HG03175 (cell line): ENCODE results near the gene CHERP.
"Not testable (repeated sequence)": the region's sequence is repeated elsewhere in the genome, so short reads cannot be mapped to it uniquely, and the experiment has no call there.

ENCODE experiments used
- ATAC-seq: cut with Tn5 transposase; IDR thresholded peaks from one replicate; pipeline ENCODE4 v1.9.1; 2021; ENCODE audit warnings: mild to moderate bottlenecking, moderate library complexity; ENCODE audit not compliant: unreplicated experiment

CHERP gene

DNA sequence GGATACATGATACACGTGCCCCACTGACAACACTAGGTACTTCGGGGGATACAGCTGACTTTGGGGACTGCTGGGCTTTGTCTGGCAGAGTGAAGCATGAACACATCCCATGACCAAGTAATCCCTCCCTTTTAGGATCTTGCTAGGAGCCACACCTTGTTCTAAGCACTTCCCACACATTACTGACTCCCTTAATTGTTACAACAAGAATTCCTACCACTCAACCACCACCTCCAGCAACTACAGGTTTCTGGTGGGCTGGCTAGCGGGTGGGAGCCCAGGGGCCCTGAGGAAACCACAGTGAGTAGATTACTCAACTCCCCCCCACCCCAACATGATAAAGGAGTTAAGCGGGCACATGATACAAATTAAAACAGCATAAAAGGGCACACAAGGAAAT, 37.1 kb upstream of the CHERP start:
- ATAC-seq = no peak

DNA sequence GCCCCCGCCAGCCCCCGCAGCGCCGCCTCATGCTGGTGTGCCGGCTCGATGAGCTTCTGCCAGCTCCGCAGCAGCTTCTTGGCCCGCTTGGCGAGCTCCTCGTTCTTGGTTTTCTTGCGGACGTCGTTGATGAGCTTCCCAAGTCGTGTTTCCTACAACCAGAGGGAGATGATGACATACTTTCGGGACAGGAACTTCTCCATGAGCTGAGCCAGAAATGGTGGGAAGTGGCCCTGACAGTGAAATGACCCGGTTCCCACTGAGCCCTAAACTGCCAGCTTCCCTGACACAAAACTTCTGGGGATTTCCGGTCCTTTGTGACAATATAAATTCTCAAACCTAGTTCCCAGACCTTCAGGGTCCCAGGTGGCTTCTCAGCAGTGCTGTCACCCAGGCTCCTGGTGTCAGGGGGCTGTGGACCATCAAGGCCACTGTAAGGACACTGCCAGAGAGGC, 35.3 kb upstream of the CHERP start:
- no peak for ATAC-seq

DNA sequence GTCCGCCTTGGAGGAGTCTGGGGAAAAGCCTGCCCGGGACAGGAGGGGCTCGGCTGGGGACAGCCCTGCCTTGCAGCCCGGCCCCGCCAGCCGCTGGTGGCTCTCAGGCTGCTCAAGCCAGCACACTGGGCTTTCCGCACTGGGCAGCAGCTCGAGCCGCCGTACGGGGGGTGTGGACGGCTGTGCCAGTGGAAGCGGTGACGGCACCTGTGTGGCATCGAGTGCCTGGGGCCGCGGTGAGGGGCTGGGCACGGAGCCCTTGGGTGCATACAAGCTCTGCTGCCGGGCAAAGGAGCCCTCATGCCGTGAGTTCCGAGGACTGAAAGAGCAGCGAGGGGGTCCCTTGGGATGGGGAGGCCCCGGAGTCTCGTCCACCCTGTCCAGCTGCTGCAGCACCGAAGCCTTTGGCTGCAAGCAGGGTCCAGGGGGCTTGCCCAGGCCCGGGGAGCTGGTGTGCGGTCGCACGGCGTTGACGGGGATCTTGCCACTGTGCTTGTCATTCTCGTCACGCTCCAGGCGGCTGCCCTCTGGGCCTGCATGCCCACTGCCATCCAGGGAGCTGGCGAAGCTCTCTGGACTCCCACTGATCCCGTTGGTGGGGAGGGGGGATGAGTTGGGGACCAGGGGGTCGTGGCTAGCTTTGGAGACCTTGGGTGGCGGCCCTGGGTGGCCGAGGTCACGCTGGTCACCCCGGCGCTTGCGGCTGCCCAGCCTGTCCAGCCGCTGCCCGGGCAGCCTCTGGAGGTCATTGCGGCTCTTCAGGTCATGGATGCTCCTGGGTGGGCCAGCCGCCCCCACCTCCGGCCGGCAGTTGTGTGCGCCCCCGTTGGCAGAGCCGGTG, 34.7 kb upstream of the CHERP start:
- ATAC-seq = no peak

DNA sequence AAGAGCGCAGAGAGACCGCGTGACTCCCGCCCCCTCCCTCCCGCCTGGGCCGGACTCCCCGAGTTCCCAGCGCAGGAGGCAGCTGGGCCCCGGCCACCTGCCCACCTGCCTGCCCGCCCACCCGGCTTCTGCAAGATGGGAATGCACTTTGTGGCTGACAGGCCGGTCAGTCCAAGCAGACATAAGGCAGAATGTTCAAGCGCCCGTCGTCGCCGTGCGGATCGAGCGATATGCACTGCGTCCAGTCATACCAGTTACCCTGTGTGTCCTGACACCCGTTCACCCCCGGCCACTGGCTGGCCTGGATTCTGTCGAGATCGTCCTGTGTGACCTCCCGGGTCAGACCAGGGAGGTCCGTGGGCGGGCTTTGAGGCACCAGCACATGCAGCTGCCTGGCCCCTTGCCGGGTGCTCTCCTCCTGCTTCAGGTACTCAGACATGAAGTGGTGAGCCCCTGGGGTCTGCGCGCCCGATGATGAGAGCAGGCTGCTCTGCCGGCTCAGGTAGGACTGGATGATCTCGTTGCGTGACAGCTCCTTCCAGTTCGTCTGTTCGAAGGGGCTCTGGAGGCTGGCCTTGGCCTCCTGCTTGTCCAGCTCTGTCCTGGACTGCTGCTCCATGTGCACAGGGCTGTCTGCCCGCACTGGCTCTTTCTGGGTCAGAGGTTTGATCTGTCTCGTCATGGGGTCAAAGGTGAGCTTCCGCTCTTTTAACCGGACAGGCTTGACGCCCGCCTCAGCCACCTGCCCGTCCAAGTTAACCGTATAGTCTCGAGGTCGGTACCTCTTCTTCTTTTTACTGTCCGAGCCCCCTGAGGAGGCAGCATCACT, 33.8 kb upstream of the CHERP start:
- no peak for ATAC-seq

DNA sequence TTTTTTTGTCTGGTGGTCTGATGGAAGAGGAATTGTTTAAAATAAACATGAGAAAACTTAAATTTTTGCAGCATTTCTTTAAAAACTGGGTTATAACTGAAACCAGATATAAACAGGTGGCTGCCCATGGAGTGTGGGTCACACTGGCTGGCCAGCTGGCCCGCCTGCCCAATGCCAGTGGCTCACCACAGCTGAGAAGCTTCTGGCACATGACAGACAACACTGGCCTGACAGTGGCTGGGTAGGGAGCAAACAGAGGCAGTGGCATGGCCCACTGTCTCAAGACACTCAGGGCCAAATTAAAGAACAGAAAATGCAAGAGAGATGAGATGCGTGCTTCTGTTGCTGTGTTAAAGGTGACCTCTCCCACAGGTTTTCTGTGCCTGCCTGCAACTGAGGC, 33.0 kb upstream of the CHERP start:
- no peak for ATAC-seq

DNA sequence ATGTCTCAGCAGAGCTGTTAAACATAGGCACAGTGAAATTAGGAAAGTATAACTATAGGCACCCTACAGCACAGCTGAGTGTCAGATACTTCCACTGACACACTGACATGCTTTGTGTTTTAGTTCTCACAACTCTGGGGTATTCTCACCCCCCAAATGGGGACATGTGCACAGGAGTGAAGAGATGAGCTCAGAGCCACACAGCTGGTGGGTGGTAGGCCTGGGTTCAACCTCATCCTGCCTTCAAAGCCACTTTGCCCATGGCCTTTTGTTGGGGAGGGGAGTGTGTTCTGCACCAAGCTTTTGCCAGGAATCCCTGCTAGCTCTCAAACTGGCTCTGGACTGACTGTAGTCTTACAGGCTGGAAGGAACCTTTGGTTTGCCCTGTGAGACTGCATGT, 31.7 kb upstream of the CHERP start:
- no peak for ATAC-seq

DNA sequence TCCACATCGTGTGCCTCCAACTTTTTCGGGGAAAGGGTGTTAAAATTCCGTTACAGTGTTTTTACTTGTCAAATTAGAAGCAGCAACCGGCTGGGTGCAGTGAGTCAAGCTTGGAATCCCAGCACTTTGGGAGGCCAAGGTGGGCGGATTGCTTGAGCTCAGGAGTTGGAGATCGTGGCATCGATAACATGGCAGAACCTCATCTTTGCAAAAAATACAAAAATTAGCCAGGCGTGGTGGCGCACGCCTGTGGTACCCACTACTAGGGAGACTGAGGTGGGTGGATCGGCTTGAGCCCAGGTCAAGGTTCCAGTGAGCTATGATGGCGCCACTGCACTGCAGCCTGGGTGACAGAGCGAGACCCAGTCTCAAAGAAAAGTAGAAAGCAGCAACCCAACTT, 31.1 kb upstream of the CHERP start:
- ATAC-seq = no peak

DNA sequence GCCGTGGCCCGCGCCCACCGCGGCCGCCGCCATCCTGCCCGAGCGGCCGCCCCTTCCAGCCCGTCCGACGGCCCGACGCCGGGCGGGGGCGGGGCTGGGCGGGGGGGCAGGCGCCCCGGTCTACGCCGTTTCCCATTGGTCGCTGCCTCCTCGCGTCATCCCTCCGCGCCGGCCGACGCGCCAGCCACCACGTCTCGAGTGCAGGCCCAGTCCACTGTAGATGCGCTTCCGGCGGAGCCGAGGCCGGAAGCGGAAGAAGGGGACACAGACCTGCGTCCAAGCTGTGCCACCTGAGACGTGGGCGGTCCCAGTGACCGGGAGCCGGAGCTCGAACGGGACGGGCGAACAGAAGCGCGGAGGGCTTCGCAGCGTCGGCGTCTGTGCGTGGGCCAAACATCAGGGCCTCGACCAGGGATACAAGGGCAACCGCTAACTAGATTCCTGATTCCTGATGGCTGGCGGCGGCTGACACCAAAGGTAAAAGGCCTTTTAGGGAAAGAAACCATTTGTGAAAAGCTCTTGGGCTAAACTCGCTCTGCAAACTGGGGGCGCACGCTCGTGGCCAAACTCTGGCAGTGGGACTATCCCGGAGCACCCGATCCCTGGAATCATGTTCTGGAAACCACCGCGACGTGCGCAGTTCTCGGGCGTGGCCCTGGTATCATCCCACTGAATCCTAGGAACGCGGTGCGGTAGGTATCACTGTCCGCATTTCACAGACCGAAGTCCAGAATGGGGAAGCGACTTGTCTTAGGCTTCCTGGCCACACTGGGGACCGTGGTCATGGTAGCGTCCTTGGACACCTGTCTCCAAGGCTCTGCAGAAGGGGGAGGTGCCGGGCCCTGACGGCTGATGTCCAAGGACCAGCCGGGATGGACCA, 30.3 kb upstream of the CHERP start, which contains the start of gene SLC35E1:
Gene SLC35E1, minus strand, starts transcription at position 84 of the 880 bp plus-strand sequence. Its CDS starts 51 bp downstream, at position 33.
- peak; percentile 89 for ATAC-seq

DNA sequence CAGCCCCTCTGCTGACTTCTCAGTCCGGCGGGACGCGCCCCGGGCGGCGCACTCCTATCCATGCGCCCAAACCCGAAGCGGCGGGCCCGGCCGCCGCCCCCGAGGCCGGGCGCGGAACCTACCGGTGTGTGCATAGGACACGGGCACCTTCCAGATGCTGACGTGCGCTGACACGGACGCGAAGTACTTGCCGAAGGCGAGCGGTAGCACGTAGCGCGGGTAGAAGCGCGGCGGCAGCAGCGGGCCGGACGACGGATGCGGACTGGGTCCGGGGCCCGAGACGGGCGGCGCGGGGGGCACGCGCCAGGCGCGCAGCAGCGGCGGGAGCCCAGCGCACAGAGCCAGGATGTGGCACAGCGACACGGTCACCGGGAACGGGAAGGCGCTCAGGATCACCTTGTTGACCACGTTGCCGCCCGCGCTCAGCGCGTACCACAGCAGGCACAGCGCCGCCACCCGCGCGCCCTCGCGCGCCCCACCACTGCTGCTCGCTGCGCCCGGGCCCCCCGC, 29.6 kb upstream of the CHERP start:
- ATAC-seq = no peak

DNA sequence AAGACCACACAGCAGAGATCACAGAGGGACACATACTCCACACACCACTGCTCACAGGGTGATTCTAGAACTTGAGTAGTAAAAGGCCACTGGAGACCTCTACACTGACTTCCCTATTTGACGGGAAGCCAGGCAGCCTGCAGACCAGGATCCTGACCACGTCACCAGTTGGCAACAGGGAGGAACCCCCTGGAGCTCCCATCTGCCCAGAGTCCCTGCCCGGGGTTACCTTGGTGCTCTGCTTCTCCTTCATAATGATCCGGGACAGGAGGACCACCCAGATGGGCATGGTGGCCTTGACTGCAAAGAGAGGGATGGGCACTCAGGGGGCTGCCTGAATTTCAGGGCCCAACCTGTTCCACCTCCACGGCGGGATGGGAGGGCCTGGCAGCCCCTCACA, 29.0 kb upstream of the CHERP start:
- ATAC-seq = no peak

DNA sequence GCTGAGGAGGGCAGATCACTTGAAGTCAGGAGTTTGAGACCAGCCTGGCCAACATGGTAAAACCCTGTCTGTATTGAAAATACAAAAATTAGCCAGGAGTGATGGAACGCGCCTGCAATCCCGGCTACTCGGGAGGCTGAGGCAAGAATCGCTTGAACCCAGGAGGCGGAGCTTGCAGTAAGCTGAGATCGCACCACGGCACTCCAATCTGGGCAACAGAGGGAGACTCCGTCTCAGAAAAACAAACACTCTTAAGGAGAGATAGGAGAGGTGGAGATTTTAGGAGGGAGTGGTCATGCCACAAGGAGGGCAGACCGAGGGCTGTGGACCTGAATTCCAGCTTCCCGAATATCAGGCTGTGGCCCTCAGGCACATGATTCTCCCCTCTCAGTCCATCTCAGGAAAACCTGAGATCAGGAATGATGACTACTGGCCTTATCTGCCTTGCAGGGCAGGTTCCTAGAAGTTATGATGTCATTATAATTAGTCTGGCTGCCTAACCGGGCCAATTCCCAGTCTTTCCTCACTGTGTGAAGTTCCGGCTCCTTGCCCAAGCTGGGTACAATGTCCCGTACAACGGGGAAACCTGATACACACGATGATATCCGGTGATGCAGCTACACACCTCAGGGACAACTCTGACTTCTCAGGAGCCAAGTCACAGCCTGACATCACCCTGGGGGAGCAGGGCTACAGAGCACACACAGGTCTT, 27.5 kb upstream of the CHERP start:
- ATAC-seq = no peak

DNA sequence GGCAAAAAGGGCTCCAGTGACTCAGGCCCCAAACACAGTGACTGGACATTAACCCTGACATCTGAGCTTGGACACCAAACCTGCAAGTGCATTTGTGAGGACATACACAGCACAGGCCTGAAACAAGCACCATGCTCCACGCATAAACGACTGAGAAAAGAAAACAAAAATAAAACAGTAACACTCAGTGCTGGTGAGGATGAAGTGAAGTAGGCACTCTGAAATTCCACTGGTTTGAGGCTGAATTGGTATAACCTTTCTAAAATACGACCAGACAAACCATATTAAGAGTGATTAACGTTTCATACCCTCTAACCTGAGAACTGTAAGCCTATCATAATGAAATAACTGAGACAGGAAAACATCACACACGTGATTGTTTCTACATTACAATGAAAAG, 24.5 kb upstream of the CHERP start:
- ATAC-seq = no peak

DNA sequence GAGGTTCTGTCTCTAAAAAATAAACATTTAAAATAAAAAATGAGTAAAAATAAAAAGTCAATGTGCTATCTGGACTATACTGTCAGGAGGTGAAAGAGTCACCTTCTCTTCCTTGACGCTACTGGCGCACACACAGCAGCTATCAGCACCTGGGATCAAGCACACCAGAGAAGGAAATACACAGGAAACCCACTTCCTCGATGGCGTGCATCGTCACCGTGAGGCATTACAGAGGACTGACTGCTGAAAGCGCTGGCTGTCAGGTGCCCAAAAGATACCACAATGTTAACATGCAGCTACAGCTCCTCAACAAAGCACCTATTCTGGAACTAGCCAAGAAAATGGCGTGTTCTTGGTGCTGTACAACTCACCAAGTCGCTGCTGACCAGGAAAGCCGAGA, 23.9 kb upstream of the CHERP start:
- ATAC-seq = no peak

DNA sequence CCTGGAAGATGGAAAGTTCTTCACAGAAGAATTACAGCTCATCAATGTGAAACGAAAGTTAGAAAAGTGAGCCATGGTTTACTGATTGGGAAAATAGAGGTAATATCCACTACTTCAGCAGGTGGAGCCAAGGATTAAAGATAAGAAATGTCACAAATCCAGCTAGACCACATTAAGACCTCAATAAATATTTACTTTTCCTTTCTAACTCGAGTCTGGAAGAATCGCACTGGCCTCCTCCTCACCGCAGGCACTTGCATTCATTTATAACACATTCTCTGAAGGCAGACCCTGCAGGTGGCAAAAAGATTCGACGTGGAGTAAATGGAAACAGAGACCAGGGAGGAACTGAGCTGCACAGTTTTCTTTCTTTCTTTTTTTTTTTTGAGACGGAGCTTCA, 22.6 kb upstream of the CHERP start:
- no peak for ATAC-seq

DNA sequence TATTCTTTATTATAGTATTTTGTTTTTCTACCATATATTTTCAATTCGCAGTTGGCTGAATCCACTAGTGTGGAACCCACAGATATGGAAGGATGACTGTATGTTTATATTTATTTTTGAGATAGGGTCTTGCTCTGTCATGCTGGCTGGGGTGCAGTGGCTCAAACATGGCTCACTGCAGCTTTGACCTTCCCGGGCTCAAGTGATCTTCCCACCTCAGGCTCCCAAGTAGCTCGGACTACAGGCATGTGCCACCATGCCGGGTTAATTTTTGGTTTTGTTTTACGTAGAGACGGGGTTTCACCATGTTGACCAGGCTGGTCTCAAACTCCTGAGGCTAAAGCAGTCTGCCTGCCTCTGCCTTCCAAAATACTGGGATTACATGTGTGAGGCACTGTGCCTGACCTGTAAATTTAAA, 20.4 kb upstream of the CHERP start:
- no peak for ATAC-seq

DNA sequence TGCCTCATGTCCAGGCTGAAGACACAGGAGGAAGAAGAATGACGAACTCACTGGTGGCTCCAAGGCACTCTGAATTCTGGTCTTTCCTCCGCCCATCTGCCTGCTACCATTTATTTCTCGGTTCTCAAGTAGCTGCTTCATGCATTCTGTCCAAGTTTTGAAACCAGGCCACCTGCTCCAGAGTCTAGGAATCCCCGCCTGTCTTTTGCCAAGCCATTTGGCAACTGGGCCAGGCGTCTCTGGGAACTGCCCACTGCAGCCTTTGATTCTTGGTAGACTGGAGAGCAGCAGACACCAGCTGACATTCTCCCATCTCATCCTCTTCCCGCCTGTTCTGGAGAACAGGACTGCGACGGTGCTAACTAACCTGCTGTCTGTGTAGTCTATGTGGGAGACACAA, 19.1 kb upstream of the CHERP start:
- ATAC-seq = no peak

DNA sequence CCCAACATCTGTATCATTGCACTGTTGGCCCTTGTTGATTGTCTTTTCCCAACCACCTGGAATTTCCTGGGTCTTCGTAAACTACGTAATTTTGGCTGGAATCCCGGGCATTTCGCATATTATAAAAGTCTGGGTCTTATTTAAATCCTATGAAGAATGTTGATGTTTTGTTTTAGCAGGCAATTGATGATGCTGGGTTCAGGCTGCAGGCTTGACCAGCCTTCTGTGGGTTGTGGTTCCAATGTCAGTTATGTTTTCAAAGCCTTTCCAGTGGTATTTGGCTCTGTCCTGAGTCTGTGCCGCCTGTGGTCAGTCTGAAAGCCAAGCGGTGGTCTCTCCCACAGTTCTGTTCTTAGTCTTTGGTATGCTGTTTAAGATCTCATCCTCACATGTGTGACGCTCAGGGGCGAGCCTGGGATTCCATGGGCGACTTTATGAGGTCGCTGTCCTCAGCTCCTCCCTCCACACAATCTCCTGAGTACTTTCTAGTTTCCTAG, 17.6 kb upstream of the CHERP start:
- ATAC-seq = no peak

DNA sequence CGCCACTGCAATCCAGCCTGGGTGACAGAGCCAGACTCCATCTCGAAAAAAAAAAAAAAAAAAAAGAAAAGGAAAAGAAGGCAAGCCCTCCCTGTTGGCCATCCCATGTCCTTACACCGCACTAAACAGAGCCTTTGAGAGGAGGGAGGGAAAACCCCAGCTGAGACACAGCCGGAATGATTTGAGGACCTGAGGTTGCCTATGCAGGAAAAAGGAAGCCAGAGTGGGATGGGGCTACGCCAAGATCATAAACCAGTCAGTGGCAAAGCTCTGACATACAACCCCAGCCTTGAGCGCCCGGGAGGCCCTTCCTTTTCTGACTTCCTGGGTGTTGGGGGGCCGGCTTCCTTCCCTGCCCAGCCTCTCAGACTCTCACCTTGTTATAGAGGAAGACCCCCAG, 12.5 kb upstream of the CHERP start:
- no peak for ATAC-seq

DNA sequence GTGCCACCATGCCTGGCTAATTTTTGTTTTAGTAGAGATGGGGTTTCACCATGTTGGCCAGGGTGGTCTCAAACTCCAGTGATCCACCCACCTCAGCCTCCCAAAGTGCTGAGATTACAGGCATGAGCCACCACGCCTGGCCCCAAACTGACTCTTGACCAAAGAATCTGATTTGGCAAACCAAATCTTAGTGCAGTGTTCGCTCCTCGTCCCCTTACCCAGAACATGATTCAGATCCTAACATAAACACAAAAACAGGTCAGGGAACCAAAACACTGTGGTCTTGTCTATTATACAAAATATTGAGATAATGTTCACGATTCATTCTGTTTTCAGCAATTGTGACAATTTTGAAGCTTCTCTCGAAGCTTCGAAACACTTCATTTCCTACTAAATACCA, 9.7 kb upstream of the CHERP start:
- ATAC-seq = not testable (repeated sequence)

DNA sequence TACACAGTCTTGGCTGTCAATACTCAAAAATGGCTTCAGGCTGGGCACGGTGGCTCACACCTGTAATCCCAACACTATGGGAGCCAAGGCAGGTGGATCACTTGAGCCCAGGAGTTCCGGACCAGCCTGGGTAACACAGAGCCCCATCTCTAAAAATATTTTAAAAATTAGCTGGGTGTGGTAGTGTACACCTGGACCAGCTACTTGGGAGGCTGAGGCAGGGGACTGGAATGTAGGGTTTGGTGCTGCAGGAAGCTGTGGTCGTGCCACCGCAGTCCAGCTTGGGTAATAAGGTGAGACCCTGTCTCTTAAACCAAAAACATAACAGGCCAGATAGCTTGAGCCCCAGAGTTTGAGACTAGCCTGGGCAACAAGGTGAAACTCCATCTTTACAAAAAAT, 6.7 kb upstream of the CHERP start:
- no peak for ATAC-seq
